ENCODE measurements around the gene SORBS1. TPM values are rescaled to one million over a fixed set of nuclear protein-coding genes. Genes with fewer than 3 reads are reported as not detected.

SORBS1 gene
- total and polyA plus RNA-seq, 2 experiments from 2014 or later, result 17.0 to 40.2 TPM

DNA sequence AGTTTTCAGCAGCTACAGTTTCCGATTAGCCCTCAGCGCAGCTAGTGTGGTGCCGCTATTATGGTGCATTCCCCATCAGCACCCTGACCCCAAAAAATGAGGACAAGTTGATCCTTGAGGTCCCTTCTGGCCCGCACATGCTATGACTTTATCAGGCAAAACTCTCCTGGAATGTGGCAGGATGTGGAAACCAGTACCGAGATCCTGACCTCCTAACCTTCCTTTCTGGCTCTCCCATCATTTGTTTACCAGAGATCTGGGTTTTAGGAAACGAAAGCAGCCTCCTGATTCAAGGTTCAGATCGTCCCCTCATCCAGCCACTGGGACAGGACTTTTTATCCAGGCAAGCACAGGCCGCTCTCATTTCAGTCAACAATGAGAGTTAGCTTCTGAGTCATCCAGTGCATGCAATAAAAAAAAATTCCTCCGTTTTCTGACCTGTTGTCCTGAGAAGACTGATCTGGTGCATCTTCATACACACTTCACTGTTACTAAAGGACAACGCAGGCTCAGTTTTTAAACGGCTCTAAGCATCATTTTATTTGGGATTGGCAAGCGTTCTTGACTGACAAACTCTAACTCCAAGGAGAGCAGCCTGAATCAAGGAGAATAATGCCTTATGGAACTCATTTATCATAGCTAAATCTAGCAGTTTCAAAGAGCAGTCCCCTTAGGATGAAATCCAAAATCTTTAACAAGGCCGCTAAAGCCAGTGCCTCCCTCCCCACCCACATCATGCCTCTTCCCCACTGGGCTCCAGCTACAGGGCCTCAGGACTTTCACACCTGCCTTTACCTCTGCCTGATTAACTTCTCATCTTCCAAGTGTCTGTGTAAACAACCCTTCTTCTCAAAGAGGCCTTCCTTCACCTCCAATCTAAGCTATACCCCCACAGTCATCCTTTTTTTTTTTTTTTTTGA, 287.5 kb downstream of the SORBS1 start:
- Histone ChIP-seq H3K27ac (peak overlapping the region; percentile 84), H4K20me1 (ENCODE audit: insufficient read depth, poor library complexity, severe bottlenecking) (no peaks in the 10 kb centered on the region), H3K4me3 (no peak overlapping the region), H3K9me3 (ENCODE audit: low read depth) (no peaks in the 10 kb centered on the region), H3K79me2 (peaks cover 81% of the 10 kb centered on the region), H2AFZ (no peak overlapping the region), H3K27me3 (no peaks in the 10 kb centered on the region), H3K36me3 (replicated peaks; ENCODE audit: insufficient read depth, low read depth) (no peaks in the 10 kb centered on the region), H3K9me2 (replicated peaks; ENCODE audit: insufficient read depth) (no peaks in the 10 kb centered on the region), H3K4me2 (peak overlapping the region; percentile 58), H3K4me1 (ENCODE audit: insufficient read depth) (peaks cover 44% of the 10 kb centered on the region)
- TF ChIP-seq EZH2phosphoT487 (IDR thresholded peaks at IDR 0.05; ENCODE audit: low read depth, severe bottlenecking, unreplicated experiment), result no peak
- TF ChIP-seq EZH2 (IDR thresholded peaks at IDR 0.05; ENCODE audit: borderline replicate concordance), result no peak
- TF ChIP-seq, protein P1, sequence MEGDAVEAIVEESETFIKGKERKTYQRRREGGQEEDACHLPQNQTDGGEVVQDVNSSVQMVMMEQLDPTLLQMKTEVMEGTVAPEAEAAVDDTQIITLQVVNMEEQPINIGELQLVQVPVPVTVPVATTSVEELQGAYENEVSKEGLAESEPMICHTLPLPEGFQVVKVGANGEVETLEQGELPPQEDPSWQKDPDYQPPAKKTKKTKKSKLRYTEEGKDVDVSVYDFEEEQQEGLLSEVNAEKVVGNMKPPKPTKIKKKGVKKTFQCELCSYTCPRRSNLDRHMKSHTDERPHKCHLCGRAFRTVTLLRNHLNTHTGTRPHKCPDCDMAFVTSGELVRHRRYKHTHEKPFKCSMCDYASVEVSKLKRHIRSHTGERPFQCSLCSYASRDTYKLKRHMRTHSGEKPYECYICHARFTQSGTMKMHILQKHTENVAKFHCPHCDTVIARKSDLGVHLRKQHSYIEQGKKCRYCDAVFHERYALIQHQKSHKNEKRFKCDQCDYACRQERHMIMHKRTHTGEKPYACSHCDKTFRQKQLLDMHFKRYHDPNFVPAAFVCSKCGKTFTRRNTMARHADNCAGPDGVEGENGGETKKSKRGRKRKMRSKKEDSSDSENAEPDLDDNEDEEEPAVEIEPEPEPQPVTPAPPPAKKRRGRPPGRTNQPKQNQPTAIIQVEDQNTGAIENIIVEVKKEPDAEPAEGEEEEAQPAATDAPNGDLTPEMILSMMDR (IDR thresholded peaks at IDR 0.05; ENCODE audit: poor library complexity), result no peak
- DNase-seq (ENCODE audit: low spot score), result peak; percentile 80
- 40% methylated on average over 13 of the region's 13 CpGs for WGBS (ENCODE audit: low lambda C conversion rate, missing lambda C conversion rate)

DNA sequence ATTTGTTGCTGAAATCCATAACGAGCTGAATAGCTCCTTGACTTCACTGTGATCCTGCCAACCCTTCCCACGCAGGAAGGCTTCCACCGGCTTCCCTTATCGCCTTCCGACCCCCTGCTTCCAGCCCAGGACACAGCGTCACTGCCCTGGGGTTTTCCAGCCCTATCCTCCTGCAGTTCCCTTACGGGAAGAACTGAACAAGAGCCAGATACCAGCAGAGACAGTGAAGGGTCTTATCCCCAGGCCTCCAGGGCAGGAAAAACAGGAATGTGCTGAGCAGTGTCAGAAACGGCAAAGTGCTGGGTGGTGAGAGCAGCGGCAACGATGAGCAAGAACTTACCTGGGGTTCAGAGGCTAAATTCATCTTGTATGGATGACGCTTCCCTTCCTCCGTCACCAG, 292.7 kb downstream of the SORBS1 start:
- H3K27ac ChIP-seq, result peak overlapping the region; percentile 80
- peak overlapping the region; percentile 16 for H3K4me2 ChIP-seq
- H3K27me3 ChIP-seq, result no peaks in the 10 kb centered on the region
- no peaks in the 10 kb centered on the region for H3K9me2 ChIP-seq (replicated peaks; ENCODE audit: insufficient read depth)
- no peaks in the 10 kb centered on the region for H4K20me1 ChIP-seq (ENCODE audit: insufficient read depth, poor library complexity, severe bottlenecking)
- H3K4me1 ChIP-seq (ENCODE audit: insufficient read depth), result peaks cover 38% of the 10 kb centered on the region
- TF ChIP-seq EZH2 (IDR thresholded peaks at IDR 0.05; ENCODE audit: borderline replicate concordance), result no peak
- no peak for TF ChIP-seq EZH2phosphoT487 (IDR thresholded peaks at IDR 0.05; ENCODE audit: low read depth, severe bottlenecking, unreplicated experiment)
- TF ChIP-seq, protein P1 (IDR thresholded peaks at IDR 0.05; ENCODE audit: poor library complexity), result no peak
- H3K9me3 ChIP-seq (ENCODE audit: low read depth), result no peaks in the 10 kb centered on the region
- no peak overlapping the region for H3K4me3 ChIP-seq
- H3K79me2 ChIP-seq, result peaks cover 45% of the 10 kb centered on the region
- no peaks in the 10 kb centered on the region for H3K36me3 ChIP-seq (replicated peaks; ENCODE audit: insufficient read depth, low read depth)
- WGBS (ENCODE audit: low lambda C conversion rate, missing lambda C conversion rate), result 43% methylated on average over 12 of the region's 12 CpGs
- H2AFZ ChIP-seq, result no peak overlapping the region
- peak; percentile 67 for DNase-seq (ENCODE audit: low spot score)

DNA sequence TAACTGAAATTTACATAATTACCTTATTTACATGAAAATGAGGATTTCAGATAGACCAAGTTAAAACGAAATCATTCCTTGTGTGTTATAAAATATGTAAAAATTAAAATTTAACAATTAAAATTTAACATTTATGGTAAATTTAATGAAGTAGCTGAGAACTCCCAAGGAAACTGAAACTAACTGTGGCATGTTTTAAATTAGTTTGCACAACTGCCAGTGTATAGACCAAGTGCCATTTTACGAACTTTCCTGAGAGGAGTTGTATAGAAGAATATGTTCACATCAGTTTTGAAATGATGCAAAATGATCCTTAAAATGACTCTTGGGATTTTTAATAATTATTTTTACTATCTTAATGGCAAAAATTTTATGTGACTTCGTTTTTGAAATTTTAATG, 293.9 kb downstream of the SORBS1 start:
- Histone ChIP-seq H3K27me3 (no peaks in the 10 kb centered on the region), H3K4me3 (no peak overlapping the region), H3K79me2 (peaks cover 35% of the 10 kb centered on the region), H3K9me3 (ENCODE audit: low read depth) (no peaks in the 10 kb centered on the region), H4K20me1 (ENCODE audit: insufficient read depth, poor library complexity, severe bottlenecking) (no peaks in the 10 kb centered on the region), H2AFZ (no peak overlapping the region), H3K4me1 (ENCODE audit: insufficient read depth) (peaks cover 38% of the 10 kb centered on the region), H3K36me3 (replicated peaks; ENCODE audit: insufficient read depth, low read depth) (no peaks in the 10 kb centered on the region), H3K9me2 (replicated peaks; ENCODE audit: insufficient read depth) (no peaks in the 10 kb centered on the region), H3K4me2 (peak overlapping the region; percentile 13), H3K27ac (peak overlapping the region; percentile 80)
- TF ChIP-seq EZH2 (IDR thresholded peaks at IDR 0.05; ENCODE audit: borderline replicate concordance) (no peak), EZH2phosphoT487 (IDR thresholded peaks at IDR 0.05; ENCODE audit: low read depth, severe bottlenecking, unreplicated experiment) (no peak)
- TF ChIP-seq, protein P1 (IDR thresholded peaks at IDR 0.05; ENCODE audit: poor library complexity), result no peak
- DNase-seq (ENCODE audit: low spot score), result no peak
- 87% methylated on average over 3 of the region's 3 CpGs for WGBS (ENCODE audit: low lambda C conversion rate, missing lambda C conversion rate)

Measured in hepatocyte (in vitro differentiated cells).